MM.1S (cell line): ENCODE measurements around the gene ANKRD60.

ENCODE experiments used
- DNase-seq: peaks from one replicate; pipeline ENCODE4 v3.0.0-alpha.2; 2015
- H2AFZ ChIP-seq: fragments of 300-600 bp; sonication (generic); 2 replicates; pipeline ENCODE4 v1.6.0; 2016; ENCODE audit warnings: antibody characterized with exemption, low read length
- H3F3A ChIP-seq: fragments of 300-600 bp; sonication (generic); 2 replicates; pipeline ENCODE4 v1.6.1; 2016; ENCODE audit warnings: mild to moderate bottlenecking, antibody characterized with exemption, low read length, moderate library complexity, mixed read lengths; ENCODE audit not compliant: insufficient read depth
- H3K27ac ChIP-seq: fragments of 300-600 bp; sonication (generic); 2 replicates; pipeline ENCODE4 v1.5.1; 2016; ENCODE audit warnings: mild to moderate bottlenecking, low read length
- H3K27me3 ChIP-seq: fragments of 300-600 bp; sonication (generic); replicated peaks from 2 replicates; pipeline ENCODE4 v1.6.0; 2016; ENCODE audit warnings: low read length; ENCODE audit not compliant: insufficient read depth
- H3K36me3 ChIP-seq: fragments of 300-600 bp; sonication (generic); replicated peaks from 2 replicates; pipeline ENCODE4 v1.6.1; 2016; ENCODE audit warnings: mild to moderate bottlenecking, low read length, mixed read lengths; ENCODE audit not compliant: insufficient read depth
- H3K4me1 ChIP-seq: fragments of 300-600 bp; sonication (generic); 2 replicates; pipeline ENCODE4 v1.6.1; 2016; ENCODE audit warnings: low read length, mixed read lengths
- H3K4me2 ChIP-seq: fragments of 300-600 bp; sonication (generic); 2 replicates; pipeline ENCODE4 v1.6.0; 2016; ENCODE audit warnings: low read depth, low read length
- H3K4me3 ChIP-seq: fragments of 300-600 bp; sonication (generic); 2 replicates; pipeline ENCODE4 v1.5.1; 2016; ENCODE audit warnings: low read length, mixed read lengths
- H3K79me2 ChIP-seq: fragments of 300-600 bp; sonication (generic); 2 replicates; pipeline ENCODE4 v1.6.1; 2016; ENCODE audit warnings: mixed run types, low read length, mixed read lengths
- H3K9ac ChIP-seq: fragments of 300-600 bp; sonication (generic); 2 replicates; pipeline ENCODE4 v1.6.1; 2016; ENCODE audit warnings: low read length, mixed read lengths
- H3K9me2 ChIP-seq: fragments of 300-600 bp; sonication (generic); replicated peaks from 2 replicates; pipeline ENCODE4 v1.6.1; 2016; ENCODE audit warnings: mild to moderate bottlenecking, low read length, mixed read lengths; ENCODE audit not compliant: insufficient read depth
- H3K9me3 ChIP-seq: fragments of 300-600 bp; sonication (generic); replicated peaks from 2 replicates; pipeline ENCODE4 v1.6.1; 2016; ENCODE audit warnings: mild to moderate bottlenecking, low read length, mixed read lengths; ENCODE audit not compliant: insufficient read depth
- H4K20me1 ChIP-seq: fragments of 300-600 bp; sonication (generic); 2 replicates; pipeline ENCODE4 v1.6.1; 2016; ENCODE audit warnings: mild to moderate bottlenecking, low read length, moderate library complexity, mixed read lengths; ENCODE audit not compliant: insufficient read depth
- CTCF ChIP-seq: fragments of 300-600 bp; sonication (generic); IDR thresholded peaks from 2 replicates; pipeline ENCODE4 v1.5.1; 2016; ENCODE audit warnings: antibody characterized with exemption, low read length, mixed read lengths
- EZH2 ChIP-seq: fragments of 300-600 bp; sonication (generic); optimal IDR thresholded peaks from 2 replicates; pipeline ENCODE3; 2017; ENCODE audit warnings: low read depth, mild to moderate bottlenecking, antibody characterized with exemption, low read length, mixed read lengths
- EZH2phosphoT487 ChIP-seq: fragments of 300-600 bp; sonication (generic); IDR thresholded peaks from 2 replicates; pipeline ENCODE4 v1.6.1; 2018; ENCODE audit warnings: antibody characterized with exemption, low read length

Gene ANKRD60

GRCh38 chr20:58195047-58195446, 33.4 kb downstream of the ANKRD60 start:
- no peaks in the 10 kb centered on the region for H3K36me3 ChIP-seq
- H3K4me1 ChIP-seq: no peaks in the 10 kb centered on the region
- no peak overlapping the region for H3K4me3 ChIP-seq
- no peaks in the 10 kb centered on the region for H3F3A ChIP-seq
- H3K9me3 ChIP-seq: no peaks in the 10 kb centered on the region
- H3K79me2 ChIP-seq: no peaks in the 10 kb centered on the region
- DNase-seq: no peak
- H2AFZ ChIP-seq: no peak overlapping the region
- H3K9me2 ChIP-seq: no peaks in the 10 kb centered on the region
- H3K27me3 ChIP-seq: peaks cover 81% of the 10 kb centered on the region
- no peak overlapping the region for H3K27ac ChIP-seq
- TF ChIP-seq CTCF: no peak
- no peak for TF ChIP-seq EZH2phosphoT487
- TF ChIP-seq EZH2: no peak
- no peak overlapping the region for H3K9ac ChIP-seq
- no peak overlapping the region for H3K4me2 ChIP-seq
- H4K20me1 ChIP-seq: no peaks in the 10 kb centered on the region

- no peaks in the 10 kb centered on the region for H3F3A ChIP-seq
- no peaks in the 10 kb centered on the region for H3K4me1 ChIP-seq
- no peak for DNase-seq
- no peaks in the 10 kb centered on the region for H3K9me3 ChIP-seq
- H3K4me3 ChIP-seq: no peak overlapping the region
- H3K27ac ChIP-seq: no peak overlapping the region
- no peaks in the 10 kb centered on the region for H3K79me2 ChIP-seq
- TF ChIP-seq CTCF (no peak), EZH2phosphoT487 (no peak), EZH2 (no peak)
- H3K36me3 ChIP-seq: no peaks in the 10 kb centered on the region
- H2AFZ ChIP-seq: no peak overlapping the region
- H3K4me2 ChIP-seq: no peak overlapping the region
- no peak overlapping the region for H3K9ac ChIP-seq
- H3K9me2 ChIP-seq: no peaks in the 10 kb centered on the region
- H4K20me1 ChIP-seq: no peaks in the 10 kb centered on the region
- H3K27me3 ChIP-seq: peaks cover 81% of the 10 kb centered on the region
Observed at GRCh38 chr20:58194175-58194791, 34.2 kb downstream of the ANKRD60 start.

- no peaks in the 10 kb centered on the region for H3K9me3 ChIP-seq
- no peaks in the 10 kb centered on the region for H3F3A ChIP-seq
- H3K4me3 ChIP-seq: no peak overlapping the region
- no peak overlapping the region for H3K27ac ChIP-seq
- no peak overlapping the region for H3K4me2 ChIP-seq
- H3K36me3 ChIP-seq: no peaks in the 10 kb centered on the region
- H4K20me1 ChIP-seq: no peaks in the 10 kb centered on the region
- peaks cover 83% of the 10 kb centered on the region for H3K27me3 ChIP-seq
- no peak overlapping the region for H2AFZ ChIP-seq
- H3K79me2 ChIP-seq: no peaks in the 10 kb centered on the region
- no peaks in the 10 kb centered on the region for H3K4me1 ChIP-seq
- no peak for DNase-seq
- H3K9ac ChIP-seq: no peak overlapping the region
- no peaks in the 10 kb centered on the region for H3K9me2 ChIP-seq
- no peak for TF ChIP-seq EZH2
- peak; percentile 80 for TF ChIP-seq CTCF
Observed at GRCh38 chr20:58192567-58192966, 35.9 kb downstream of the ANKRD60 start.
